ENCODE results near the gene ARF1. TPM values are rescaled to one million over a fixed set of nuclear protein-coding genes. Genes with fewer than 3 reads are reported as not detected.

The ARF1 gene
- total and polyA plus RNA-seq, 2 experiments from 2014 or later, result 250 to 609 TPM

- no peaks in the 10 kb centered on the region for H3K9me3 ChIP-seq (ENCODE audit: low read depth)
- H3K9me2 ChIP-seq (replicated peaks; ENCODE audit: insufficient read depth), result no peaks in the 10 kb centered on the region
- peaks cover 66% of the 10 kb centered on the region for H3K4me1 ChIP-seq (ENCODE audit: insufficient read depth)
- H4K20me1 ChIP-seq (ENCODE audit: insufficient read depth, poor library complexity, severe bottlenecking), result peaks cover 100% of the 10 kb centered on the region
- 86% methylated on average over 21 of the region's 21 CpGs for WGBS (ENCODE audit: low lambda C conversion rate, missing lambda C conversion rate)
- no peak for DNase-seq (ENCODE audit: low spot score)
- H3K4me2 ChIP-seq, result peak overlapping the region; percentile 45
- TF ChIP-seq EZH2 (IDR thresholded peaks at IDR 0.05; ENCODE audit: borderline replicate concordance) (no peak), CTCF (IDR thresholded peaks at IDR 0.05; ENCODE audit: poor library complexity) (no peak), EZH2phosphoT487 (IDR thresholded peaks at IDR 0.05; ENCODE audit: low read depth, severe bottlenecking, unreplicated experiment) (no peak)
- peaks cover 100% of the 10 kb centered on the region for H3K79me2 ChIP-seq
- no peak overlapping the region for H2AFZ ChIP-seq
- no peak overlapping the region for H3K4me3 ChIP-seq
- H3K36me3 ChIP-seq (replicated peaks; ENCODE audit: insufficient read depth, low read depth), result no peaks in the 10 kb centered on the region
- H3K27me3 ChIP-seq, result no peaks in the 10 kb centered on the region
- H3K27ac ChIP-seq, result peak overlapping the region; percentile 44
Measured at GRCh38 chr1:228088586-228089498, 6.3 kb downstream of the ARF1 start.

- H3K9me2 ChIP-seq (replicated peaks; ENCODE audit: insufficient read depth), result no peaks in the 10 kb centered on the region
- no peaks in the 10 kb centered on the region for H3K27me3 ChIP-seq
- H3K4me3 ChIP-seq, result no peak overlapping the region
- no peaks in the 10 kb centered on the region for H3K36me3 ChIP-seq (replicated peaks; ENCODE audit: insufficient read depth, low read depth)
- H3K79me2 ChIP-seq, result peaks cover 100% of the 10 kb centered on the region
- TF ChIP-seq CTCF (IDR thresholded peaks at IDR 0.05; ENCODE audit: poor library complexity), result no peak
- TF ChIP-seq EZH2 (IDR thresholded peaks at IDR 0.05; ENCODE audit: borderline replicate concordance), result no peak
- no peak for TF ChIP-seq EZH2phosphoT487 (IDR thresholded peaks at IDR 0.05; ENCODE audit: low read depth, severe bottlenecking, unreplicated experiment)
- peaks cover 62% of the 10 kb centered on the region for H3K4me1 ChIP-seq (ENCODE audit: insufficient read depth)
- peaks cover 4% of the 10 kb centered on the region for H3K9me3 ChIP-seq (ENCODE audit: low read depth)
- no peak overlapping the region for H2AFZ ChIP-seq
- no peak for DNase-seq (ENCODE audit: low spot score)
- 93% methylated on average over 12 of the region's 12 CpGs for whole genome bisulfite sequencing (ENCODE audit: low lambda C conversion rate, missing lambda C conversion rate)
- H3K4me2 ChIP-seq, result peak overlapping the region; percentile 45
- peak overlapping the region; percentile 7 for H3K27ac ChIP-seq
- H4K20me1 ChIP-seq (ENCODE audit: insufficient read depth, poor library complexity, severe bottlenecking), result peaks cover 100% of the 10 kb centered on the region
Measured at GRCh38 chr1:228089519-228090380, 7.2 kb downstream of the ARF1 start.

DNA sequence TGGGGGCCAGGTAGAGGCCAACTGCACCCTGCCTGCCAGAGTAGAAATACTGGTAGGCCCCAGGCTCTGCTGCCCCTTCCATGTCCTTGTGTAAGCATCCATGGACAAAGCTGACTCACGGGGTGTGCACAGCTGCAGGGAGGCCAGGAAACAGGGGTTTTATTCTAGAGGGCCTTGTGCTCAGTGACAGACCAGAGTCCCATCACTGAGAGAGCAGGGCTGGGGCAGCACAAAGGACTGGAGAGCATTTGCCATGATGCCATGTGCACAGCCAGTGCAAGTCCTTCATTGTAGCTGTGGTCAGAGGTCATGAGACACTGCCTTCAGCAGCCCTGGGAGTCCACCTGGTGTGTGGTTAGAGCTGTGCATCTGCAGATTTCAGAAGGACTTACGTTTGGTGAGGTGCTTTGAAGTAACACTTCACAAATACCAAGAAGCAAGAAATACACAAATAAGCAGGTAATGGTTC lies 8.1 kb downstream of the ARF1 start:
- TF ChIP-seq EZH2 (IDR thresholded peaks at IDR 0.05; ENCODE audit: borderline replicate concordance) (no peak), CTCF (IDR thresholded peaks at IDR 0.05; ENCODE audit: poor library complexity) (no peak), EZH2phosphoT487 (IDR thresholded peaks at IDR 0.05; ENCODE audit: low read depth, severe bottlenecking, unreplicated experiment) (no peak)
- H3K27ac ChIP-seq, result no peak overlapping the region
- no peaks in the 10 kb centered on the region for H3K27me3 ChIP-seq
- peaks cover 100% of the 10 kb centered on the region for H3K79me2 ChIP-seq
- WGBS (ENCODE audit: low lambda C conversion rate, missing lambda C conversion rate), result 63% methylated on average over 2 of the region's 2 CpGs
- H2AFZ ChIP-seq, result no peak overlapping the region
- no peak overlapping the region for H3K4me3 ChIP-seq
- no peaks in the 10 kb centered on the region for H3K36me3 ChIP-seq (replicated peaks; ENCODE audit: insufficient read depth, low read depth)
- H3K9me2 ChIP-seq (replicated peaks; ENCODE audit: insufficient read depth), result no peaks in the 10 kb centered on the region
- peaks cover 8% of the 10 kb centered on the region for H3K9me3 ChIP-seq (ENCODE audit: low read depth)
- H3K4me2 ChIP-seq, result peak overlapping the region; percentile 54
- no peak for DNase-seq (ENCODE audit: low spot score)
- H4K20me1 ChIP-seq (ENCODE audit: insufficient read depth, poor library complexity, severe bottlenecking), result peaks cover 100% of the 10 kb centered on the region
- H3K4me1 ChIP-seq (ENCODE audit: insufficient read depth), result peaks cover 53% of the 10 kb centered on the region
